Measurements from ENCODE around the gene RC3H1. TPM values are rescaled to one million over a fixed set of nuclear protein-coding genes. Genes with fewer than 3 reads are reported as not detected.
A peak's percentile ranks its signal among the peaks of the same experiment; 100 is the strongest.

The RC3H1 gene
- total RNA-seq, 1 donor = 37.0 TPM

GRCh38 chr1:174022976-174023277 lies 770 bp upstream of the RC3H1 start:
- TF ChIP-seq CTCF (IDR thresholded peaks at IDR 0.05; ENCODE audit: insufficient read depth, low read length) = no peak
- H3K4me3 ChIP-seq (ENCODE audit: low read depth, low read length) = peak overlapping the region; percentile 91
- DNase-seq (ENCODE audit: low read depth) = no peak

GRCh38 chr1:174021591-174022079 lies 522 bp downstream of the RC3H1 start:
- no peak for TF ChIP-seq CTCF (IDR thresholded peaks at IDR 0.05; ENCODE audit: insufficient read depth, low read length)
- H3K4me3 ChIP-seq (ENCODE audit: low read depth, low read length) = peak overlapping the region; percentile 91
- DNase-seq (ENCODE audit: low read depth) = peak; percentile 40

- no peak overlapping the region for H3K4me3 ChIP-seq (ENCODE audit: low read depth, low read length)
- no peak for TF ChIP-seq CTCF (IDR thresholded peaks at IDR 0.05; ENCODE audit: insufficient read depth, low read length)
- DNase-seq (ENCODE audit: low read depth) = no peak
These were observed 3.6 kb downstream of the RC3H1 start for GRCh38 chr1:174018565-174018964.

- peak; percentile 41 for DNase-seq (ENCODE audit: low read depth)
- no peak overlapping the region for H3K4me3 ChIP-seq (ENCODE audit: low read depth, low read length)
- TF ChIP-seq CTCF (IDR thresholded peaks at IDR 0.05; ENCODE audit: insufficient read depth, low read length) = no peak
These were observed 4.8 kb downstream of the RC3H1 start for GRCh38 chr1:174017231-174017970.

GRCh38 chr1:174013864-174014418 lies 8.2 kb downstream of the RC3H1 start:
- DNase-seq (ENCODE audit: low read depth) = no peak
- H3K4me3 ChIP-seq (ENCODE audit: low read depth, low read length) = no peak overlapping the region
- TF ChIP-seq CTCF (IDR thresholded peaks at IDR 0.05; ENCODE audit: insufficient read depth, low read length) = no peak

- TF ChIP-seq CTCF (IDR thresholded peaks at IDR 0.05; ENCODE audit: insufficient read depth, low read length) = no peak
- no peak for DNase-seq (ENCODE audit: low read depth)
- H3K4me3 ChIP-seq (ENCODE audit: low read depth, low read length) = no peak overlapping the region
These were observed 13.2 kb downstream of the RC3H1 start for GRCh38 chr1:174008979-174009378.
